HepG2 (cell line): ENCODE measurements around the gene LENEP. TPM values are rescaled to one million over a fixed set of nuclear protein-coding genes. Genes with fewer than 3 reads are reported as not detected.

Source experiments
- CSRNP2 ChIP-seq: sonication (generic); formaldehyde crosslinking; conservative IDR thresholded peaks from 2 replicates; pipeline ENCODE4 v1.8.0; 2022; ENCODE audit warnings: low read depth, missing genetic modification reagents
- MAZ ChIP-seq, 2 experiments: sonication (generic) in 1 of 2; formaldehyde crosslinking in 1 of 2; IDR thresholded peaks; 2 replicates each; pipeline versions ENCODE4 v1.5.0 to v1.6.1; 2012 to 2020; ENCODE audit warnings: low read depth in 2 of 2, mild to moderate bottlenecking in 2 of 2, borderline replicate concordance in 1 of 2, improper control_type of control experiment in 1 of 2, low read length in 1 of 2, missing genetic modification reagents in 1 of 2, moderate library complexity in 1 of 2
- NONO ChIP-seq, 2 experiments: fragments of 450-650 bp in 1 of 2; sonication (generic) in 1 of 2; formaldehyde crosslinking in 1 of 2; IDR thresholded peaks in 1 of 2; conservative IDR thresholded peaks in 1 of 2; 2 replicates each; pipeline versions ENCODE4 v1.6.1 to v1.8.0; 2017 to 2022; ENCODE audit warnings: mild to moderate bottlenecking in 1 of 2, missing genetic modification reagents in 1 of 2, moderate library complexity in 1 of 2
- POGZ ChIP-seq: sonication (generic); formaldehyde crosslinking; IDR thresholded peaks from 2 replicates; pipeline ENCODE4 v1.4.0; 2020; ENCODE audit warnings: mild to moderate bottlenecking, missing genetic modification reagents
- TAF15 ChIP-seq: fragments of 200-400 bp; formaldehyde crosslinking; IDR thresholded peaks from one replicate; pipeline ENCODE4 v1.6.1; 2018; ENCODE audit warnings: mild to moderate bottlenecking, low read depth, low read length; ENCODE audit not compliant: poor library complexity, severe bottlenecking
- ZC3H4 ChIP-seq: sonication (generic); formaldehyde crosslinking; IDR thresholded peaks from 2 replicates; pipeline ENCODE4 v1.4.0; 2020; ENCODE audit warnings: missing genetic modification reagents, borderline replicate concordance
- ZNF34 ChIP-seq: sonication (generic); formaldehyde crosslinking; IDR thresholded peaks from 2 replicates; pipeline ENCODE4 v1.4.0; 2020; ENCODE audit warnings: mild to moderate bottlenecking, missing genetic modification reagents, borderline replicate concordance
- ZNF512 ChIP-seq: sonication (generic); formaldehyde crosslinking; IDR thresholded peaks from 2 replicates; pipeline ENCODE4 v1.4.0; 2020; ENCODE audit warnings: mild to moderate bottlenecking, missing genetic modification reagents
- ZNF839 ChIP-seq: sonication (generic); formaldehyde crosslinking; IDR thresholded peaks from 2 replicates; pipeline ENCODE4 v1.4.0; 2020; ENCODE audit warnings: missing genetic modification reagents, mild to moderate bottlenecking, borderline replicate concordance
- polyA plus RNA-seq, 8 experiments: library from polyadenylated mRNA; depleted of rRNA in 3 of 8; stranded (reverse) in 7 of 8; unstranded in 1 of 8; fragments of >200 nt; fragmentation: Illumina TruSeq in 4 of 8; extraction: Trizol in 4 of 8; gene quantifications; 2 replicates each; pipeline versions ENCODE4 v1.2.1 to v1.2.3, GENCODE V29; 2011 to 2016; ENCODE audit warnings: low read depth in 4 of 8, missing spikeins in 1 of 8, mixed read lengths in 1 of 8; ENCODE audit not compliant: insufficient read depth in 1 of 8
- total RNA-seq, 5 experiments: library from RNA; depleted of rRNA; stranded (reverse); fragments of >200 nt; fragmentation: Illumina TruSeq; extraction: Trizol; gene quantifications; 2 replicates each; pipeline ENCODE4 v1.2.3, GENCODE V29; 2016; ENCODE audit warnings: low read depth in 1 of 5
- TF ChIP-seq, protein P1 (sequence below), 2 experiments: sonication (generic) in 1 of 2; formaldehyde crosslinking in 1 of 2; IDR thresholded peaks; 2 replicates each; pipeline versions ENCODE4 v1.6.1 to v1.9.0; 2014 to 2022; ENCODE audit warnings: antibody characterized with exemption in 1 of 2, borderline replicate concordance in 1 of 2, inconsistent platforms in 1 of 2, low read depth in 1 of 2, missing genetic modification reagents in 1 of 2
- TF ChIP-seq, protein P2 (sequence below): IDR thresholded peaks from 2 replicates; pipeline ENCODE4 v1.6.1; 2016; ENCODE audit warnings: missing biosample characterization, missing genetic modification reagents, low read depth
- TF ChIP-seq, protein P3 (sequence below): sonication (generic); formaldehyde crosslinking; IDR thresholded peaks from 2 replicates; pipeline ENCODE4 v1.4.0; 2020; ENCODE audit warnings: missing genetic modification reagents

The LENEP gene
- total and polyA plus RNA-seq, 2 of the 13 experiments (the other 11 are each of a cell fraction or from before 2014, with no cell fraction given): 0.29 TPM; not detected in 1

DNA sequence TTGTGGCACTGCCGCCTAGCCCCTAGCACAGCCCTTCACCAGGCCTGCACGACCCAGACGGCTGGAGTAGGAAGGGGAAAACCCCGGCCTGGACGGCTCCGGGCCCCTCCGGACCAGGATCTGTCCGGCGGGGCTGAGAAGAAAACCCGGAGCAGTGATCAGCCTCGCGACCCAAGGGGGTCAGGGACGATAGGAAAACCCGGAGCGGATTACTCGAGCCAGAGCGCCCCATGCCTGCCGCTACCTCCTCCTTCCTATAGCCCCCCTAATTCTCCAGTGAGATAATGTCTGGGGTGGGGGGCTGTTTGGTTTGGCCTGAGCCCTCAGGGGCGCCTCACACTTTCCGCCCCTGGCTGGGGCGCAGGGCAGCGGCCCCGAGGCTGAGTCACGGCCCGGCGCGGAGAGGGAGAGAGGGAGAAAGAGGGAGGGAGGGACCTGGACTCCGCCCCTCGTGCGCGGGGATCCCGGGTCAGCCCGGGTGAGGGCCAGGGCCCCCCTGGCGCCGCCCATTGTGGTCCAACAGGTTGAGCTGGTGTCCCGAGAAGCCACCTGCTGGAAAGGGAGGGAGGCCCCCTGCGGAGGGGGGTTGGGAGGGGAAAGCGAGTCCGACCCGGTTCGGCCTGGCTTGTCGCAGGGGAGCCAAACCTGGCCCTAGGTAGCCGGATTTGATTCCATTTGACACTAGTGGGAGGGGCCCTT lies 7.5 kb downstream of the LENEP start (continued):
- TF ChIP-seq, protein P1, sequence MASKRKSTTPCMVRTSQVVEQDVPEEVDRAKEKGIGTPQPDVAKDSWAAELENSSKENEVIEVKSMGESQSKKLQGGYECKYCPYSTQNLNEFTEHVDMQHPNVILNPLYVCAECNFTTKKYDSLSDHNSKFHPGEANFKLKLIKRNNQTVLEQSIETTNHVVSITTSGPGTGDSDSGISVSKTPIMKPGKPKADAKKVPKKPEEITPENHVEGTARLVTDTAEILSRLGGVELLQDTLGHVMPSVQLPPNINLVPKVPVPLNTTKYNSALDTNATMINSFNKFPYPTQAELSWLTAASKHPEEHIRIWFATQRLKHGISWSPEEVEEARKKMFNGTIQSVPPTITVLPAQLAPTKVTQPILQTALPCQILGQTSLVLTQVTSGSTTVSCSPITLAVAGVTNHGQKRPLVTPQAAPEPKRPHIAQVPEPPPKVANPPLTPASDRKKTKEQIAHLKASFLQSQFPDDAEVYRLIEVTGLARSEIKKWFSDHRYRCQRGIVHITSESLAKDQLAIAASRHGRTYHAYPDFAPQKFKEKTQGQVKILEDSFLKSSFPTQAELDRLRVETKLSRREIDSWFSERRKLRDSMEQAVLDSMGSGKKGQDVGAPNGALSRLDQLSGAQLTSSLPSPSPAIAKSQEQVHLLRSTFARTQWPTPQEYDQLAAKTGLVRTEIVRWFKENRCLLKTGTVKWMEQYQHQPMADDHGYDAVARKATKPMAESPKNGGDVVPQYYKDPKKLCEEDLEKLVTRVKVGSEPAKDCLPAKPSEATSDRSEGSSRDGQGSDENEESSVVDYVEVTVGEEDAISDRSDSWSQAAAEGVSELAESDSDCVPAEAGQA (IDR thresholded peaks at IDR 0.05; ENCODE audit: low read depth): peak; percentile 37; the same call in 1 of the 2 replicates
- TF ChIP-seq, protein P1 (CRISPR knock-in tag; IDR thresholded peaks at IDR 0.05; ENCODE audit: borderline replicate concordance): no peak
- no peak for TF ChIP-seq ZNF512
- TF ChIP-seq CSRNP2 (CRISPR knock-in tag): no peak
- TF ChIP-seq TAF15: no peak
- TF ChIP-seq NONO (IDR thresholded peaks at IDR 0.05): no peak
- TF ChIP-seq NONO (CRISPR knock-in tag; conservative IDR thresholded peaks at IDR 0.05): peak; percentile 54
- TF ChIP-seq, protein P2, sequence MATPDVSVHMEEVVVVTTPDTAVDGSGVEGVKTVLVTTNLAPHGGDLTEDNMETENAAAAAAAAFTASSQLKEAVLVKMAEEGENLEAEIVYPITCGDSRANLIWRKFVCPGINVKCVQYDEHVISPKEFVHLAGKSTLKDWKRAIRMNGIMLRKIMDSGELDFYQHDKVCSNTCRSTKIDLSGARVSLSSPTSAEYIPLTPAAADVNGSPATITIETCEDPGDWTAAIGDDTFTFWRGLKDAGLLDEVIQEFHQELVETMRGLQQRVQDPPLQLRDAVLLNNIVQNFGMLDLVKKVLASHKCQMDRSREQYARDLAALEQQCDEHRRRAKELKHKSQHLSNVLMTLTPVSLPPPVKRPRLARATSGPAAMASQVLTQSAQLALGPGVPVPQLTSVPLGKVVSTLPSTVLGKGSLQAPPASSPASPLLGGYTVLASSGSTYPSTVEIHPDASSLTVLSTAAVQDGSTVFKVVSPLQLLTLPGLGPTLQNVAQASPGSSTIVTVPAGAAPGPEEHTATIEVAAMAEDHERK (CRISPR knock-in tag): no peak
- peak; percentile 69; the same call in 1 of the 2 replicates for TF ChIP-seq POGZ (CRISPR knock-in tag)
- TF ChIP-seq ZNF34 (CRISPR knock-in tag): no peak
- TF ChIP-seq, protein P3, sequence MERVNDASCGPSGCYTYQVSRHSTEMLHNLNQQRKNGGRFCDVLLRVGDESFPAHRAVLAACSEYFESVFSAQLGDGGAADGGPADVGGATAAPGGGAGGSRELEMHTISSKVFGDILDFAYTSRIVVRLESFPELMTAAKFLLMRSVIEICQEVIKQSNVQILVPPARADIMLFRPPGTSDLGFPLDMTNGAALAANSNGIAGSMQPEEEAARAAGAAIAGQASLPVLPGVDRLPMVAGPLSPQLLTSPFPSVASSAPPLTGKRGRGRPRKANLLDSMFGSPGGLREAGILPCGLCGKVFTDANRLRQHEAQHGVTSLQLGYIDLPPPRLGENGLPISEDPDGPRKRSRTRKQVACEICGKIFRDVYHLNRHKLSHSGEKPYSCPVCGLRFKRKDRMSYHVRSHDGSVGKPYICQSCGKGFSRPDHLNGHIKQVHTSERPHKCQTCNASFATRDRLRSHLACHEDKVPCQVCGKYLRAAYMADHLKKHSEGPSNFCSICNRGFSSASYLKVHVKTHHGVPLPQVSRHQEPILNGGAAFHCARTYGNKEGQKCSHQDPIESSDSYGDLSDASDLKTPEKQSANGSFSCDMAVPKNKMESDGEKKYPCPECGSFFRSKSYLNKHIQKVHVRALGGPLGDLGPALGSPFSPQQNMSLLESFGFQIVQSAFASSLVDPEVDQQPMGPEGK (CRISPR knock-in tag): peak; percentile 98
- TF ChIP-seq ZC3H4: peak; percentile 61; the same call in 1 of the 2 replicates
- TF ChIP-seq ZNF839 (CRISPR knock-in tag): 0 out of 2 replicates have a peak, but pooled peaks have one; percentile 56
- peak; percentile 91 for TF ChIP-seq MAZ (IDR thresholded peaks at IDR 0.05; ENCODE audit: borderline replicate concordance, low read depth, low read length)
- TF ChIP-seq MAZ (CRISPR knock-in tag; IDR thresholded peaks at IDR 0.05; ENCODE audit: low read depth): peak; percentile 79
